Right forelimb (tissue), 1 donor: Measurements from ENCODE around the gene TGFBR2.
"Not testable (repeated sequence)": the region's sequence is repeated elsewhere in the genome, so short reads cannot be mapped to it uniquely, and the experiment has no call there.

Source experiments
- DNase-seq: peaks from one replicate; pipeline ENCODE4 v3.0.0-alpha.2; 2018

TGFBR2 gene

GRCh38 chr3:30620402-30621360, 14.3 kb downstream of the TGFBR2 start:
- DNase-seq: no peak

GRCh38 chr3:30621576-30621975, 15.2 kb downstream of the TGFBR2 start:
- DNase-seq: no peak

- DNase-seq: no peak
These were observed 15.7 kb downstream of the TGFBR2 start for GRCh38 chr3:30622047-30622545.

- no peak for DNase-seq
These were observed 16.4 kb downstream of the TGFBR2 start for GRCh38 chr3:30622790-30623189.

- DNase-seq: no peak
These were observed 16.9 kb downstream of the TGFBR2 start for GRCh38 chr3:30623351-30623750.

- DNase-seq: not testable (repeated sequence)
These were observed 18.1 kb downstream of the TGFBR2 start for GRCh38 chr3:30624480-30624879.

GRCh38 chr3:30625541-30626438, 19.4 kb downstream of the TGFBR2 start:
- DNase-seq: no peak

GRCh38 chr3:30626443-30627180, 20.2 kb downstream of the TGFBR2 start:
- no peak for DNase-seq

- DNase-seq: no peak
These were observed 22.0 kb downstream of the TGFBR2 start for GRCh38 chr3:30628205-30628900.

- no peak for DNase-seq
These were observed 22.6 kb downstream of the TGFBR2 start for GRCh38 chr3:30628901-30629590.

- DNase-seq: no peak
These were observed 23.3 kb downstream of the TGFBR2 start for GRCh38 chr3:30629746-30630145.

- DNase-seq: no peak
These were observed 24.0 kb downstream of the TGFBR2 start for GRCh38 chr3:30630238-30631030.

GRCh38 chr3:30631243-30631904, 25.0 kb downstream of the TGFBR2 start:
- no peak for DNase-seq

GRCh38 chr3:30632065-30632464, 25.7 kb downstream of the TGFBR2 start:
- no peak for DNase-seq

GRCh38 chr3:30632521-30632920, 26.1 kb downstream of the TGFBR2 start:
- DNase-seq: no peak

GRCh38 chr3:30633718-30634117, 27.3 kb downstream of the TGFBR2 start:
- no peak for DNase-seq

GRCh38 chr3:30634761-30635735, 28.6 kb downstream of the TGFBR2 start:
- no peak for DNase-seq
